Measurements from ENCODE around the gene MYO7A.

DNA sequence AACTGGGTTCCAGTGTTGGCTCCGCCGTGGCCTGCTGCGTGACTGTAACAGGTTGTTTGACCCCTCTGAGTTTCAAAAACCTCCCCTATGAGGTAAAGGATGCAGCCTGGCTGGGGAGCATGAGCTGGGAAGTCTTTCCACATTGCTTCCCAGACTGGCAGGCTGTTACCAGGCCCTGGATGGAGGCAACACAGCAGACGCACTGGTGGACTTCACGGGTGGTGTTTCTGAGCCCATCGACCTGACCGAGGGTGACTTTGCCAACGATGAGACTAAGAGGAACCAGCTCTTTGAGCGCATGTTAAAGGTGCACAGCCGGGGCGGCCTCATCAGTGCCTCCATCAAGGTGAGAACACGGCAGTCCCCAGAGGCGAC, 14.0 kb upstream of the MYO7A start:
- no peak for TF ChIP-seq GATA2 (IDR thresholded peaks at IDR 0.05; ENCODE audit: low read depth, low read length)
- TF ChIP-seq GATA3 (IDR thresholded peaks at IDR 0.05; ENCODE audit: low read depth, low read length), result no peak
